ENCODE results near the gene NFE2L2. TPM values are rescaled to one million over a fixed set of nuclear protein-coding genes. Genes with fewer than 3 reads are reported as not detected.
A peak's percentile ranks its signal among the peaks of the same experiment; 100 is the strongest.

NFE2L2 gene
- total and polyA plus RNA-seq, 2 donors (not counting 1 experiment from before 2014, with no cell fraction given) = 142 to 166 TPM

- no peak overlapping the region for H3K27ac ChIP-seq (ENCODE audit: insufficient read depth, low read length)
- TF ChIP-seq, protein P1, sequence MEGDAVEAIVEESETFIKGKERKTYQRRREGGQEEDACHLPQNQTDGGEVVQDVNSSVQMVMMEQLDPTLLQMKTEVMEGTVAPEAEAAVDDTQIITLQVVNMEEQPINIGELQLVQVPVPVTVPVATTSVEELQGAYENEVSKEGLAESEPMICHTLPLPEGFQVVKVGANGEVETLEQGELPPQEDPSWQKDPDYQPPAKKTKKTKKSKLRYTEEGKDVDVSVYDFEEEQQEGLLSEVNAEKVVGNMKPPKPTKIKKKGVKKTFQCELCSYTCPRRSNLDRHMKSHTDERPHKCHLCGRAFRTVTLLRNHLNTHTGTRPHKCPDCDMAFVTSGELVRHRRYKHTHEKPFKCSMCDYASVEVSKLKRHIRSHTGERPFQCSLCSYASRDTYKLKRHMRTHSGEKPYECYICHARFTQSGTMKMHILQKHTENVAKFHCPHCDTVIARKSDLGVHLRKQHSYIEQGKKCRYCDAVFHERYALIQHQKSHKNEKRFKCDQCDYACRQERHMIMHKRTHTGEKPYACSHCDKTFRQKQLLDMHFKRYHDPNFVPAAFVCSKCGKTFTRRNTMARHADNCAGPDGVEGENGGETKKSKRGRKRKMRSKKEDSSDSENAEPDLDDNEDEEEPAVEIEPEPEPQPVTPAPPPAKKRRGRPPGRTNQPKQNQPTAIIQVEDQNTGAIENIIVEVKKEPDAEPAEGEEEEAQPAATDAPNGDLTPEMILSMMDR (conservative IDR thresholded peaks at IDR 0.05 in 1 of 2, IDR thresholded peaks at IDR 0.05 in 1 of 2; ENCODE audit: low read depth in 1 of 2, low read length in 2 of 2) = no peak
- TF ChIP-seq EZH2 (IDR thresholded peaks at IDR 0.05; ENCODE audit: low read length, missing control alignments) = no peak
- peak overlapping the region in 3 of 4 experiments; percentile 11 to 44 (median 21) for H3K4me3 ChIP-seq (replicated peaks in 1 of 4; ENCODE audit: control extremely low read depth in 1 of 4, insufficient read depth in 1 of 4, low read depth in 3 of 4, low read length in 4 of 4)
Measured at GRCh38 chr2:177275040-177275742, 10.7 kb upstream of the NFE2L2 start.

GRCh38 chr2:177273408-177273807 is 8.9 kb upstream of the NFE2L2 start:
- Histone ChIP-seq H3K79me2 (ENCODE audit: control insufficient read depth, insufficient read depth, low read length) (no peaks in the 10 kb centered on the region), H3K27ac (ENCODE audit: insufficient read depth, low read length) (no peak overlapping the region), H3K9ac (ENCODE audit: insufficient read depth, low read length) (no peak overlapping the region), H3K36me3 (ENCODE audit: control insufficient read depth, insufficient read depth, low read length) (no peaks in the 10 kb centered on the region), H2AFZ (ENCODE audit: low read length) (peak overlapping the region; percentile 16), H3K4me1 (ENCODE audit: control insufficient read depth, extremely low read depth, insufficient read depth, low read length) (peaks cover 7% of the 10 kb centered on the region), H4K20me1 (ENCODE audit: control insufficient read depth, extremely low read depth, insufficient read depth, low read length) (no peaks in the 10 kb centered on the region), H3K4me3 (replicated peaks in 1 of 4; ENCODE audit: control extremely low read depth in 1 of 4, insufficient read depth in 1 of 4, low read depth in 3 of 4, low read length in 4 of 4) (peak overlapping the region in 1 of 4 experiments; percentile 3), H3K27me3 (ENCODE audit: control insufficient read depth, insufficient read depth, low read length) (no peaks in the 10 kb centered on the region), H3K4me2 (ENCODE audit: extremely low read depth, insufficient read depth, low read length) (no peak overlapping the region), H3K9me3 (ENCODE audit: control insufficient read depth, insufficient read depth, low read depth, low read length) (no peaks in the 10 kb centered on the region)
- TF ChIP-seq EZH2 (IDR thresholded peaks at IDR 0.05; ENCODE audit: low read length, missing control alignments) = no peak
- TF ChIP-seq, protein P1 (conservative IDR thresholded peaks at IDR 0.05 in 1 of 2, IDR thresholded peaks at IDR 0.05 in 1 of 2; ENCODE audit: low read depth in 1 of 2, low read length in 2 of 2) = no peak
- peak; percentile 48 to 72 for DNase-seq (ENCODE audit: low read depth in 2 of 2)

More at GRCh38 chr2:177275040-177275742, 10.7 kb upstream of the NFE2L2 start:
- Histone ChIP-seq H3K36me3 (ENCODE audit: control insufficient read depth, insufficient read depth, low read length) (no peaks in the 10 kb centered on the region), H4K20me1 (ENCODE audit: control insufficient read depth, extremely low read depth, insufficient read depth, low read length) (no peaks in the 10 kb centered on the region), H3K4me1 (ENCODE audit: control insufficient read depth, extremely low read depth, insufficient read depth, low read length) (peaks cover 7% of the 10 kb centered on the region), H3K79me2 (ENCODE audit: control insufficient read depth, insufficient read depth, low read length) (no peaks in the 10 kb centered on the region), H3K9ac (ENCODE audit: insufficient read depth, low read length) (no peak overlapping the region), H3K4me2 (ENCODE audit: extremely low read depth, insufficient read depth, low read length) (peak overlapping the region; percentile 65), H3K9me3 (ENCODE audit: control insufficient read depth, insufficient read depth, low read depth, low read length) (no peaks in the 10 kb centered on the region), H2AFZ (ENCODE audit: low read length) (no peak overlapping the region), H3K27me3 (ENCODE audit: control insufficient read depth, insufficient read depth, low read length) (no peaks in the 10 kb centered on the region)
- DNase-seq (ENCODE audit: low read depth in 2 of 2) = peak; percentile 87 to 96

- H3K9ac ChIP-seq (ENCODE audit: insufficient read depth, low read length) = no peak overlapping the region
Measured at GRCh38 chr2:177272765-177273164, 8.2 kb upstream of the NFE2L2 start.

More at GRCh38 chr2:177272765-177273164, 8.2 kb upstream of the NFE2L2 start:
- no peaks in the 10 kb centered on the region for H3K27me3 ChIP-seq (ENCODE audit: control insufficient read depth, insufficient read depth, low read length)
- no peak overlapping the region for H2AFZ ChIP-seq (ENCODE audit: low read length)
- H3K79me2 ChIP-seq (ENCODE audit: control insufficient read depth, insufficient read depth, low read length) = no peaks in the 10 kb centered on the region
- no peaks in the 10 kb centered on the region for H3K9me3 ChIP-seq (ENCODE audit: control insufficient read depth, insufficient read depth, low read depth, low read length)
- H3K4me1 ChIP-seq (ENCODE audit: control insufficient read depth, extremely low read depth, insufficient read depth, low read length) = peaks cover 7% of the 10 kb centered on the region
- no peaks in the 10 kb centered on the region for H3K36me3 ChIP-seq (ENCODE audit: control insufficient read depth, insufficient read depth, low read length)
- TF ChIP-seq EZH2 (IDR thresholded peaks at IDR 0.05; ENCODE audit: low read length, missing control alignments) = no peak
- TF ChIP-seq, protein P1 (conservative IDR thresholded peaks at IDR 0.05 in 1 of 2, IDR thresholded peaks at IDR 0.05 in 1 of 2; ENCODE audit: low read depth in 1 of 2, low read length in 2 of 2) = no peak
- no peak overlapping the region for H3K4me2 ChIP-seq (ENCODE audit: extremely low read depth, insufficient read depth, low read length)
- no peak overlapping the region for H3K27ac ChIP-seq (ENCODE audit: insufficient read depth, low read length)
- no peak for DNase-seq (ENCODE audit: low read depth in 2 of 2)
- H4K20me1 ChIP-seq (ENCODE audit: control insufficient read depth, extremely low read depth, insufficient read depth, low read length) = no peaks in the 10 kb centered on the region
- no peak overlapping the region for H3K4me3 ChIP-seq (replicated peaks in 1 of 4; ENCODE audit: control extremely low read depth in 1 of 4, insufficient read depth in 1 of 4, low read depth in 3 of 4, low read length in 4 of 4)

All from fibroblast of lung (primary cell).